Stimulated activated CD4-positive, alpha-beta T cell treated with anti-CD3 and anti-CD28 coated beads, Interleukin-4, amount 100 ng/mL, for 24 hours (primary cell): ENCODE measurements around the gene SSR2.
"Not testable (repeated sequence)": the region's sequence is repeated elsewhere in the genome, so short reads cannot be mapped to it uniquely, and the experiment has no call there.

Source experiments
- DNase-seq: peaks from one replicate; pipeline ENCODE4 v3.0.0-alpha.2; 2020

The SSR2 gene

DNA sequence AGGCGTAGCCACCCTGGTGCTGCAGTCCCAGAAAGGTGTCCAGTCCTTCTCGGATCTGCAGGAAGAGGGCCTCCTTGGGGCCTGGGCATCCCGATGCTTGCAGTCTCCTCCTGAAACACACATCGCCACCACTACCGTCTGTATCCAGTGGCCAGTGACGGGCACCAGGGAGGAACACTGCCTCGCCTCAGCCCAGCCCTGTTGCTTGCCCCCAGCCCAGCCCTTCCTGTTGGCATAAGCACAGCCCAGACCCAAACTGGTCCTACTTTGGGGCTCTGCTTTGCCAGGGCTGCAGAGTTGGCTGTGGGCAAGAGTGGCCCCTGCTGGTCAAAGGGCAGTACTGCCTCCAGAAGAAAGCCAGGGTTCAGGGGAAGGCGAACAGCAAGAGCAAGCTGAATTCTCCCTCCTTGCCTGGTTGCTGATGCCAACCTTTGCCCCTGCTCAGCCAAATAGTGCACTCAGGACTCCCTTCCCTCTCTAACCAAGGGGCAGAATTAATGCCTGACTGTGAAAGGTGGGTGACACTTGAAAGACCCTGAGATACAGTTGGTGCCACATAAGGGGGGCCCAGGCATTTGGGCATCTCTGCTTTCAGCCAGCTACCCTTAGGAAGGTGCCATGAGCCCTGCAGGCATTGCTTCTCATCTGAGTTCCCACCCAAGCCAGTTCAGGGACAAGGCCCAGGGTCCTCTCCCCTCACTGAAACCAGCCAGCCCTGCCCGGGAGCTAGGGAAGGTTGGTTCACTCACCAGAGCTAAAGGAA, 31.3 kb downstream of the SSR2 start:
- DNase-seq: peak; percentile 79

DNA sequence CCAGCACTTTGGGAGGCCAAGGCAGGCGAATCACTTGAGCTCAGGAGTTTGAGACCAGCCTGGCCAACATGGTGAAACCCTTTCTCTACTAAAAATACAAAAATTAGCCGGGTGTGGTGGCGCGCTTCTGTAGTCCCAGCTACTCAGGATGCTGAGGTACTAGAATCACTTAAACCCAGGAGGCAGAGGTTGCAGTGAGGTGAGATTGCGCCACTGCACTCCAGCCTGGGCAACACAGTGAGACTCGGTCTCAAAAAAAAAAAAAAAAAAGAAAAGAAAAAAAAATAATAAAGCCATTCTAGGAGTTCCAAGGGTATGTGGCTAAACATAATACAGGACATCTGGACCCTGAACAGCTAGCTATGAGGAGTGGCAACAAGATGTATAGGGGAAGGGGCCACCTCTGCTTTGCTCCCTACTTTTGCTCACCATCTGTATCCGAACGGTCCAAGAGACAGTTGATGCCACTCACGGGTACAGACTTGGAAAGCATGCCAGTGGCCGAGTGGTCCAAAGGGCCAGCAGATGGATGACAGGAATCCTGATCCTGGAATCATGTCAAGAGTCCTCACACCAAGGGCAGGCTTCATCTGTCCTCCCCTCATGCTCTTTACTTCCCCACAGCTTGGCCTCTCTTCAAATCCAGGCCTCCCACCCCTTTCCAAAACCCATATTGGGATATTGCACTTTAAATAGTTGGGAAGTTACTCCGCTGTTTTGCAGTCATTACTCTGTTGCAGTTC, 35.7 kb downstream of the SSR2 start:
- DNase-seq: not testable (repeated sequence)

DNA sequence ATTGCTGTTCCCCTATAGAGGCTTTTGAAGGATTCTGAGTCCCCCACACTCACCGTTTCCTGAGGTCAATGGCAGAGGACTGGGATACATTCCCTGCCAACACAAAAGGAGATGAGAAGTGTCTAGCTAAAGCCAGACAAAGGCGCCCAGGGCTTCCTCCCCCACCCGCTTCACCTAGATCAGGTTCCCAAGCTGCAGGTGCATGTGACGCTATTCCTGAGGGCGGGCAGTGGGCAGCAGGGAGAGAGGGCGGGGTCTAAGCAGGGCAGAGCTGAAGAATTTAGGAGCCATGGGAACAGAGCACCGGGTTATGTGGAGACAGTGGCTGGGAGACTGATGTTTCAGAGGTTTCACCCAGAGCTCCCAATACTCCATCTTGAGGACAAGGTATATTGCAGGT, 36.4 kb downstream of the SSR2 start:
- no peak for DNase-seq

DNA sequence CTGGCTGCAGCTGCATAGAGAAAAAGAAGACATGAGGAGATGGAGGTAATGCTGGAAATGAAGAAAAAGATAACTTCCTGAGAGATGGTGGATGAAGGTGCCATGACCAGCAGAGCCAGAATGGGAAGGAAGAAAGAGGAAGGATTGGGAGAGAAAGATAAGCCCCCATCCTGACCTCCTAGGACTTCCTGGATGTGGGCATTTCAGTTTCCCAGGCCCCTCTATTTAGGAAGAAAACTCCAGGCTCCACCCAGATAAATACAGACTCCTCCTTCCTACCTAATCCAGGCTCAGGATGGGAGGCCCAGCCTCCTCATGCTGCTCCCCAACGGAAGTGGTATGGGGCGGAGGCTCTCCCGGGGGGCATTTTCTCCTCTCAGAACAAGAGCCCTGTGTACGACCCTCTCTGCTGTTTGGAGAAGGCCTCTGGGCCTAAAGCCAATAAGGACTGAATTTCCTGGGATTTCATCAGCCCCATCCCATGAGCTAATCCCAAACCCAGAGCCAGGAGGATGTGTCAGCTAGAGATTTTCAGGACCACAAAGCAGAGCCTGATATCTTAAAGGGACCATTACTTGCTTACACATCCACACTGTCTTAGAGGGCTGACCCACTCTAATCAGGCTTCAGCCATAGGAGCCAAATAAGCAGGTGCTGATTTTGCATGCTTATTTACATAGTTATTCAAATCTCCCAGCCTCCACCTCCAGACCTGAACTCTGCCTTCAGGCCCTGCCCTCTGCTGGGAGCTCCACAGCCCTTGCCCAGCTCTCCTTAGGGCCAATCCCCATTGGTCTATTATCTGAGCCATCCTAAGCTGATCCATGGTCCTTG, 37.3 kb downstream of the SSR2 start:
- no peak for DNase-seq

DNA sequence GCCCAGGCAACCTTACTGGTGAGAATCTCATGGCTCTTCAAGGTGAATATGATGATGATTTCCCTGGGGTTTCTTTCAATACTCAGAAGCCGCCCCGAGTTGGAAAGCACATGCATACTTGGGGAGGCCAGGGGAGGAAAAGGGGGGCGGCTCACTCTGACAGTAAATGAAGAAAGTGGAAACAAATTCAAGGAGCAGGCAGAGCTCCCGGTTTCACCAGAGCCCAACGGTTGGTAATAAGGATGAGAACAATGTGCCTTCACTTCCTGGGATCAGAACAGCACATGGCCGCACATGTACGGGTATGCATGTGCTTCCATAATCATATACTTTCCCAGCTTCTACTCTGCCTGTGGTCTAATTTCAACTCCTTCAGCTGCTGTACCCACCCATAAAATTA, 38.6 kb downstream of the SSR2 start:
- DNase-seq: no peak

DNA sequence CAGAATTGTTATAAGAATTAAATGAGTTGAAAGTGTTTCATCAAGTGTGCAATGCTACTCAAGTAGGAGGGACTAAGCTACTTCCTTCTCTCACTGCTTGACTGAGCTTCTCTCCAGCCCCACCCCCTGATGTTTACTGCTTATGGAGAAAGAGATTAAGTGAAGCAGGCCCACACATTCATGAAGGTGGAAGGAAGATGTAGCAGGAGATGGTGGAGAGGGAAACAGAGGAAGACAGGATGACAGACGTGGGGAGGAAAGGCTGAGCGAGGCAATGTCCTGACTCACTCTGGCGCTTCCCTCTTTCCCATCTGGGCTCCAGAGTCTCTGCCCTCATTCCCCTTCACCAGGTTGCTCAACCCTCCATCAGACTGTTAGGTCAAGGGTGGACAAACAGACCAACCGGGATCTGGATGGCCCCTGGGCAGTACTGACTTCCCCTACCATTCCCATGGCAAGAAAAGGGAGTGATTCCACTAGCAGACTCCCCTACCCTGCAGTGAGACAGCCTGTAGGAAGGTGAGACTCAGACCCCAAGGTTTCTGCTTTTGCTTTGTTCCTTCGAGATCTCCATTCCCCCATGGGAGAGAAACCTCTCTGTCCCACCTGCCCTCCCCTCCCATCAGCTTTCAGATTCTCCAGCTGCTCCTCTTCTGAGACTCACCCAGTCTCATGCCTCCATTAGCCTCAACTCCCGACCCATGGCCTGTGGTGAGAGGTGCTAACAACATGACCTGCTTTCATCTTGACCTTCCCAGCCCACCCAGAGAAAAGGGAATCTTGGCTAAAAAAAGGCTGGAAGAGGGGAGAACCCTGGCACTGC, 39.3 kb downstream of the SSR2 start:
- DNase-seq: peak; percentile 40

DNA sequence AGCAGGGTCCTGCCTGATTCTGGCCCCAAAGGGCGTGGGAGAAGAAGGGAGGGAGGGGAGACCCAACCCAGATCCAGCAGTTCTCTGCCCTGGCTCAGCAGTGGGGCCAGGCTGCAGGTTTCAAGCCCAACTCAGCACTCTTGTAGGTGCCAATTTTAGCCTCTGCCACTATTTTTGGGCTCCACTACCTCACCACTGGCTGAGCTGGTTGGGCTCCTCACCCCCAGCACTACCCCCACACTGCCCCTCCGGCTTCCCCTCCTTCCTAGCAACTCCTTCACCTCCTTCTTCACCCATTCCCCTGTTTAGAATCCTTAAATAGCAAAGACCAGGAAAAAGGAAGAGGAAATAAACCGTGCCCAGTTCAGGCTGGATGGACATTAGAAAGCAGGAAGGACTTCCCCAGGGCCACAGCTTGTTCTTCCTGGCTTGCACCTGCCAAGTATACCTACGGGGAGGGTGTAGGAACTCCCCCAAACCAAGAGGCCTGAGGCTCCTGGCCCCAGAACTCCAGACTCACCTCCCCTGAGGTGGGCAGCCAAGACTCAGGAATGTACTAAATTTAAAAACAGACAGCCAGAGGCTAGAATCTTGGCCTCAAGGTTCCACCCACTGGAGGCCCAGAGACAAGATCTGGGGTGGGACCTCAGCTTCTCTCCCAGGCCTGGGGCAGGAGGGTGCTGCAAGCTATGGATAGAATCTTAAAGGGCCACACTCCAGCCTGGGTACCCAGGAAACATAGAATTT, 41.0 kb downstream of the SSR2 start:
- DNase-seq: no peak

DNA sequence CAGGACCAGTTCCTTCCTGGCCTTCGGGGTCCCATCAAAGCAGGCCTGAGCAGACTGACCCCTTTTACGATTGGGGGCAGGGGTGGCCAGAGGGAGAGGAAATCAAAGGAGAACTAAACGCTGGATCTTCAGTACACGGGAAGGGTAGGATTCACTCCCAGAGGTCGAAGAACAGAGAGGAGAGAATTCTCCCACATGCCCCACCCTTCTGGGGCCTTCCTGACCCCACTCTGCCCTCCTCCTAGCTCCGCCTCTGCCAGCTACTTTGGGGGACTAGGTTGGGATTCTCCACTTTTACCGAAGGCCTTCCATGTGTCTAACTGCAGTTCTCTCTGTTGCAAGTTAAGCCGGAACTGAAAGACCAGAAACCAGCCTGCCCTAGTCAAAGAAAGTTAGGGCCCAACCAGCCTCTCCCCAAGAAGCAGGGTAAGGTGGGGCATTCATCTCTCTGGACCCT, 41.8 kb downstream of the SSR2 start:
- DNase-seq: peak; percentile 27

DNA sequence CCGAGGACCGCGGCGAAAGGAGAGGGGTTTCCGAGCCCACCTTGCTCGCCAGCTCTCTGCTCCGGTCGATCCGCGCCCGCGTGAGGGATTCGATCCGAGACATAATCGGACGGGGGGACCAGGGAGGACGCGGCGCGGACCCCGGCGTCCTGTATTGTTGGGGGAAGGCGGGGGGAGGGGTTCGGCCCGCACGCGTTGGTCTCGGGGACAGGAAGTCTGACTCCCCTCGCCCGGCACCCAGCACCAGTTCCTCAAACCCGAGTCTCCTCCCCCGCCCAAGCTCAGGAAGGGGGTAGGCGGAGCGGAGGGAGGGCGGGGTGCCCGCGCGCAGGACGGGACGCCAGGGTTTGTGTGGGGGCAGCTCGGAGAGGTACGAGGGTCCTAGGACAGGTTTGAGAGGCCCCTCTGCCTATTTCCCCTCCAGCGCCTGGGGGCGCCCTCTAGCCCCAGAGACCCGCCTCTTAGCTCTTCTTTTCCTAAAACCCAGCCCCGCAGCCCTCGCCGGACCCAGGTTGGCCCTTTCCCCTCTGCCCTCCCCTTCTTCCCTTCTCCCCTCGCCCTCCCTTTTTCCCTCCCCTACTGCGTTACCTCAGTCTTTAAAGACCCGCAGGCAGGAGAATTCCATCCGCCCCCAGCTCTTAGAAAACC, 42.3 kb downstream of the SSR2 start, which contains the start of gene ARHGEF2:
TSS of gene ARHGEF2 (minus strand) at position 223 of the 648 bp plus-strand sequence. CDS start at position 103, 120 bp downstream.
- DNase-seq: peak; percentile 81

DNA sequence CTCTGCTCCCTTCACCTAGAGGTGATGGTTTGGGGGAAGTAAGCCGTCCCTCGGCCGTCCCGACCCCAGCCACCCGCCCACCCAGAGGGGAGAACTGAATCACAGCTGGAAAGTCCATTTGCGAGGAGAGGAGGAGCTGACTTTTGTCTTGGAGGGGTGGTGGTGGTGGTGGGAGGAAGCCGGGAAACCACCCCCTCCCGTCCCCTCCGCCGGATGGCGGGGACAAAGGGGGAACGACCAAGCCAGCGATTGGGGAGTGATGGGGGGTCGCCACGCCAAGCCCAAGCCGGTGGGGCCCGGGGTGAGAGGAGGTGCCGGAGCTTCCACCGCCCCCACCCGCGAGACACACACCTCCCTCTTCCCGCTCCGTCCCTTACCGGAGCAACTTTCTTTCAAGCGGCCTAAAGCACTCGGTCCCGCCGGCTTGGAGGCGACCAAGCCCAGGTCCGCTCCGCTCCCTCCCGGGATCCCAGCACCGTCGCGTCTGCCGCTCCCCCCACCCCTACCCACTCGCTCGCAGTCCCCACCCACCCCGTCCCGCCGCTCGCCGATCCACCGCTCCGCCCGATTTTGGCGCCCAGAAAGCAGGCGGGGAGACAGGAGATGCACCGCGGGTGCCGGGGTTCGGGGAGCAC, 42.9 kb downstream of the SSR2 start:
- peak; percentile 78 for DNase-seq

DNA sequence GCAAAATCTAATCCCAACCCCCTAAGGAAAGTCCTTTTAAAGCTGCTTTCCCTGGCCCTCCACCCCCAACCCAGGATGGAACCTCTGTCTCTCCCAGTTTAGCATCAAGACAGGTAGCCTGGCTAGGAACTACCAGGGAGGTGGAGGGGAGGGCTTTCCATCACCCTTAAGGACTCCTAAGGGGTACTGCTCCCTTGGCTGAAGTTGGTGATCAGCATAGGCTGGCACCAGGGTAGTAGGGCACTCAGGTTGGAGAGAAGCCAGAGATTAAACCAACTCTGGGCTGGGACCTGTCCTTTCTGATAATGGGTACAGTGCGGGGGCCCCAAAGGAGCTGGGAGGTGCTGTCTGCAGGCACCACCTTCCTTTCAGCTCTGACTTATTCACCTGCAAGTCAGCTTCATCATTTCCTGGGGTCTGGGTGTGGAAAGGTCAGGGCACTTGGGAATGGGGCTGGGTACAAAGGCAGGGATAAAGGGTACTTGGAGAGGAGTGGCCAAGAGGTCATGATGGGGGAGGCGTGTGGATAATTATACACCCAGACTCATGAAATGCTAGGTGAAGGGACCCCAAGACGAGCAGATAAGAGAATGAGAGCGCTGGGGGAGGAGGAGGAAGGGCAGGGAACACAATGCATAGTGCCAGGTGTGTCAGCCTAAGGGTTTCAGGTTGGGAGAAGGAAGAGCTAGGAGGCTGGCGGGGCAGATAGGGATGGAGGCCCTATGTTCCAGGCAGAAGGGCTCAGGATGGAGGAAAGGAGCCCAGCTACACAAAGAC, 43.6 kb downstream of the SSR2 start:
- peak; percentile 28 for DNase-seq

DNA sequence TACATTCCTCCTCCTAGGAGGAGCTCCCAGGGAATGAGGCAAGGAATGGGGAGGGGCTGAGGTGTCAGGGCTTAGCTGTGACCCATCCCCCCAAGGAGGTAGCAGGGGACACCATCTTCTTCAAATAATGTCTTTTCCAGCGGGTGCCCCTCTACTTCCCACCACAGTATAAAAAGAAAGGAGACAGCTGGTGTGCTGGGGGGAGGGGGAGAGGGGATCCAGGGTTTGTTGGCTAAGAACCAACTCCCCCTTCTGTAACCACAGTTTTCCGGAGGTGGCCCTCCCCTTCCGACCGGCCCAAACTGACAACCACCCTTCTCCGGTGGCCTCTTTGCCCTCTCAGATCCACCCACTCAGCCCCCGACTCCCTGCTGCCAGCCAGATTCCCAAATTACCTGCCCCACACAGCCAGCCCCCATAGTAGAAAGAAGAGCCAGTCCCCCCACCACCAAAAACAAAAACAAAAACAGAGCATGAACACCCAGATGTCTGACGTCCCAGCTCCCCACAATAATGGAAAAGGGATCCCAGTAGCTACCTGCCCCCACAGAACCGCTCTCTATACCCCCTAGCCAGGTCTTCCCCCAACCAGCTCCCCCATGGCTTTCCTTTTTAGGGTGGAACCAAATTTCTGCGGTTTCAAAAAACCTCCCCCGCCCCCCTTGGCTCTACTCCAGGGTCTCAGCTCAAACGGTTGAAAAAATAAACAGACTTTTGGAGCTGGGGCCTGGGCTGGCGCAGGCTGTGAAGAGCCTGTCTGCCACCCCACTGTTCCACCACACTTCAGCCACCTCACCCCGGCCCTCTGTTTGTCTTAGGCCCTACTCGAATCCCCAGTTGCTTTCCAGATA, 44.5 kb downstream of the SSR2 start:
- DNase-seq: peak; percentile 62

DNA sequence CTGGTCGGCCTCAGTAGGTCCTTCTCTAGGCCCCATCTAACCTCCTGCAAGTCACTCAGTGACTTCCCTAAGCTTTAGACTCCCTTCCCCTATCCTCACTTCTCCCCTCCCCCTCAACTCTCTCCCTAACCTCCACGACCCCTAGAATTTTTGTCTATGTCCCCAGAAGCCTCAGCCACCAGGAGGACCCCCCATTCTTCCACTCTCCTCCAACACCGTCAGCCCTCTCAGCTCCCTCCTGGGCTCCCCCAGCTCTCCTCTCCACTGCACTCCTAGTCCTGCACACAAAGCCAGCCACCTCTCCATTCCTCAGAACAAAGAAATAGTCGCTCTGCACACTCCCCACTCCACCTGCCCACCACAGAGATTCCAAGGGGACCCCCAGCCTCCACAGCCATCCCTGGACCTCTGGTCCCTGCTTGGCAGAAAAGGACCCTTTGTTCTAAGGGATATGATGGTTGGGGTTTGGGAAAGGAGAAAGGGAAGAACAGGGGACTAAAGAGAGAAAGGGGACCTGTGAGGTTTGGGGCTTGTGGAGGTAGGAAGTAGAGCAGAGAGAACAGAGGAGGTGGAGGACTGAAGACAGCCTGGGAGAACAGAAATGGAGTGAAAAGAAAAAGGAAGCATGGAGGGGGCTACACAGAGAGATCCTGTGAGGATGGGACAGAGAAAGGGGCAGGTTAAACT, 45.2 kb downstream of the SSR2 start:
- no peak for DNase-seq

DNA sequence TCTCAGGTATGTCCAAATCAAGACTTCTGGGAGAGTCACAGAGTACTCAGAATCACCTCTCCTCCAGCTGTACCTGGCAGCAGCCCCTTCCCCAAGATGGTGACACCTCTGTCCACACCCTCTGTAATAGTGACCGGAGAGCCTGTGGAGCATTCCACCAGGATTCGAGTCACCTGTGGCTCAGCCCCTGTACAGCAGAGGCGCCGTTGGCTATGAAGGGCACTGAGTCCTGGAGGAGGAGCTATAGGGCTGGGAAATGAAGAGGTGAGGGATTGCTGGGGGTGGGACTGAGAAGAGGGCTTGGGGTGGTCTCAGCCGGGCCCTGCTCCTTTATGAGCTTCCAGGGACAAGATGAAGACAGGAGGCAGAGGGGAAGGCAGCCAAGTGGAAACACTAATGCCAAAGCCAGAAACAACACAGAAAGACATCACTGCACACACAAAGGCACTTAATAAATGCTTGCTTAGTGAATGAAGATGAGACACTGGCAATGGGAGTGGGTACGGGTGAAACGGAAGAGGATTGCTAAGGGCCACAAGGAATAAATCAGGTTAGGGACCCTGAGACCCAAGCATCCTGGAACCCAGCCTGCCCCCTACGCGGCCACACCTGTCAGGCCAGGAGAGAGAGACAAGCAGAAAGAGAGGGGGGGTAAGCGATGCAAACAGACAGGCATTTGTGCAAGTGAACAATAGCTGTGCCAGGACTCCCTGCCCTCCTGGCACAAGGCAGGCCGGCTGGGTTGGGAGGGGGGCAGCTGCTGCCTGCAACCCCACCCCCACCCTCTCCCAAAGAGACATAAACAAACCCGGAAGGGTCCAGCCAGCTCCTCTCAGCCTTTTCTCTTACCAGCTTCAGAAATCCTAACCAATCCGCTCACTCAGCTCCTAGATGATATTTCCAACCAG, 46.3 kb downstream of the SSR2 start:
- no peak for DNase-seq

DNA sequence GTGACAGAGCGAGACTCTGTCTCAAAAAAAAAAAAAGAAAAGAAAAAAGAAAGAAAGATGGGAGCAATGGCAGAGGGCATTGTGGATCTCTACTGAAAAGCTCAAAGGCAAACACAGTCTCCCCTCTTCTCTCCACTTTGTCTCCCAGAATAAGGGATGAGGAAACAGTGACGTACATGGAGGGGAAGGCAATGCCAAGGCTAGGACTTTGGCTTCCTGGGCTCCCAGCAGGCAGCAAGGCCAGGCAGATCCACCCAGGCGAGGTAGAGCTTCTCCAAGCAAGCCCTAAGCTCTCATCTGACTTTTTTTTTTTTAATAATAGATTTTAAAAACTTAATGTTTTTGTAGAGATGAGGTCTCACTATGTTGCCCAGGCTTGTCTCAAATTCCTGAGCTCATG, 47.0 kb downstream of the SSR2 start:
- DNase-seq: no peak

DNA sequence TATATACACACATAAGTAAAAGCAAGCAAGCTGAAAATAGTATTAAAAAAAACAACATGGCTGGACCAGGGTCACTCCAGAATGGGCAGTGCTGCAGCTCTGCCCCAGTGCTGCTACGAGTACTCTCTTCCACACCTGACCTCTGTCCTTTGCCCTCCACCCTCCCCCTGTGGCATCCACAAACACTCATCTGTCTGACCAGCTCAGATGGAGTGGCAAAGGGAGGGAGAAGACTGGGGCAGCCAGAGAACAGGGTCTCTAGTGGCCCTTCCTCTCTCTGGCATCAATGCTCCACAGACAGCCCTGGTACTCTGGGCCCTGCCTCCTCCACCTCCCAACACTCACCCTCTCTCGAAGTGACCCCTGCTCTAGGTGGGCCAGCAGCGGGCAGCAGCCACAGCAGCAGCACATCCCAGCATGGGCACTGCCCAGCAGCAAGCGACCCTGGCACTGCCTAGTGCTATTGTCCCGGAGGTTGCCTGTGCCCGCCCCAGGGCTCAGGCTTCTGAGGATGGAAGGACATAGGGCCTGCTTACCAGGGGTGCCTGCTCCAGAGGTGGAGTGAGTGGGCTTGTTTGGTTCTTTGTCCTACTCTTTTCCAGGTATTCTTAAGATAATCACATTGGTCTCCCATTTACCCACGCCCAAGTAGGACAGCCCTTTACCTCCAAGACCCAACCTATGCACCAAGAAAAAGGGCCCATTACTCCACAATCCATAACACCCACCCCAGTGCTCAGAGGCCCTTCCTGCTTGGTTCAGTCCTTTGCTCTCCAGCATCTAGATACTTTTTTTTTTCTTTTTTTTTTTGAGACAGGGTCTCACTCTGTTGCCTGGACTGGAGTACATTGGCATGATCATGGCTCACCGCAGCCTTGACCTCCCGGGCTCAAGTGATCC, 48.6 kb downstream of the SSR2 start:
- no peak for DNase-seq
